ENCODE measurements around the gene UPF1. TPM values are rescaled to one million over a fixed set of nuclear protein-coding genes. Genes with fewer than 3 reads are reported as not detected.

The UPF1 gene
- 57.8 TPM for total RNA-seq

GRCh38 chr19:18831524-18832305 is at the start of gene UPF1:
UPF1 (plus strand) TSS chr19:18831959; CDS start chr19:18832210, 251 bp downstream.
- intact Hi-C loops (cut with DNase I), result no loop called here
- ATAC-seq (peak; percentile 96), DNase-seq (ENCODE audit: low spot score) (peak; percentile 97)

DNA sequence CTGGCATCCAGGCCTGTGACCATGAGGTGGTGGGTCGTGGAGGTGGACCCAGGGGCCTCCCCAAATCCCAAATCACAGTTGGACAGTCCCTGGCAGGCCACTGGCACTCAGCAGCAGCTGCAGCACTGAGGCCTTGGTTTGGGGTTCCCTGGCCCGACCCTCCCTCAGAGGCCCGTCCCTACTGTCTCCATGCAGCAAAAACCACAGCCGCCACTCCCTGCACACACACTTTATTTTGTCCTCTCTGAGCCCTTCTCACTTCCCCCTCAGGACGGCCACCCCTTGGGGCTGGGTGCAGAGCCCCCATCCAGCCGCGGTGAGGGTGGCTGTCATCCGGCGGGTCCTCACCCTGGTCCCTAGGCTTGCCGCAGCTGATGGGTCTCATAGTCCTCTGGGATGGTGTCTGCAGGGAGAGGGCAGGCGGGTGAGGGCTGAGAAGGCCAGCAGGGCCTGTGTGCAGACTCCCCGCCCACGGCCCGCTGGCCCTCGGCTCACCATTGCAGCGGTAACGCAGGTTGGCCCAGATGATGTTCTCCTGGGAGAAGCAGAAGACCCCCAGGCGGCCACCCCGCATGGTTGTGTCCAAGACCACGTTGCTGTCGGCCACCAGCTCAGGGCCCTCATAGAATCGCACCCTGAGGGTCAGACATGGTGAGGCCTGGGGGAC is 49.1 kb upstream of the UPF1 start:
- ATAC-seq (no peak), DNase-seq (ENCODE audit: low spot score) (no peak)
- intact Hi-C loops (cut with DNase I), result no loop called here

GRCh38 chr19:18783958-18784785 is 47.6 kb upstream of the UPF1 start:
- intact Hi-C loops (cut with DNase I), result no loop called here
- ATAC-seq (no peak), DNase-seq (ENCODE audit: low spot score) (no peak)

DNA sequence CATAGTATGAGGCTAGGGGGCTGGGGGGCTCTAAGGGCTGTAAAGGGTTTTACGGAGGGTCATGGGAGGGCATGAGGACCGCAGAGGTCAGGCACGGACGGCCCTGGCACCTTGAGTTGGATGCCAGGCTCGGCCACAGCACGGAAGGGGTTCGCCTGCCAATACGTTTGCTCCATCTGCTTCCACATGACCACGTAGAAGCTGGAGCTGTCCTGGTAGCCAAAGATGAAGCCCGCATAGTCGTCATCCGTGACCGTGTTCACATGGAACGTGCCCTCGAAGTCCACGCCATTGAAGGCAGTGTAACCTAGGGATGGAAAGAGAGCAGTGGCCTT is 47.0 kb upstream of the UPF1 start:
- intact Hi-C loops (cut with DNase I), result no loop called here
- no peak for DNase-seq (ENCODE audit: low spot score)
- peak; percentile 18 for ATAC-seq

GRCh38 chr19:18785179-18786124 is 46.3 kb upstream of the UPF1 start:
- intact Hi-C loops (cut with DNase I), result no loop called here
- DNase-seq (ENCODE audit: low spot score) (peak; percentile 89), ATAC-seq (peak; percentile 80)

- ATAC-seq (no peak), DNase-seq (ENCODE audit: low spot score) (no peak)
- intact Hi-C loops (cut with DNase I), result no loop called here
These were observed 43.0 kb upstream of the UPF1 start for GRCh38 chr19:18788529-18789421.

DNA sequence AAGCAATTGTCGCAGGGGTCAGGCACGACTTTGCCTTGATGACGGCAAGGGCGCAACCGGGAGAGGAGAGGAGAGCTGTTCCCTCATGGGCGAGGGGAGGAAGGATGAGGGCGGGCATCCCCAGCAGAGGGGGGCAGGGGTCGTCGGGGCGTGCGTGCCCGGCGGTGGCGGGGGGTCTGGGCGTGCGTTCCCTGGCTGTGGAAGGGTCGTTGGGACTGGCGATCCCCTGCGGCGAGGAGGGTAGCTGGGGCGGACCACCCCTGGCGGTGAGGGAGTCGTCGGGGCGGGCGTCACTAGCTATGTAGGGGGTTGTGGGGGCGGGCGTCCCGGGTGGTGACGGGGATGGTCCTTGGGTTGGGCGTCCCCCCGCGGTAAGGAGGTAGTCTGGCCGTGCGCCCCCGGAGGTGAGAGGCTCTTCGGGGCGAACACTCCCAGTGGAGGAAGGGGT is 42.3 kb upstream of the UPF1 start:
- no peak for DNase-seq (ENCODE audit: low spot score)
- intact Hi-C loops (cut with DNase I), result no loop called here
- ATAC-seq, result no peak

DNA sequence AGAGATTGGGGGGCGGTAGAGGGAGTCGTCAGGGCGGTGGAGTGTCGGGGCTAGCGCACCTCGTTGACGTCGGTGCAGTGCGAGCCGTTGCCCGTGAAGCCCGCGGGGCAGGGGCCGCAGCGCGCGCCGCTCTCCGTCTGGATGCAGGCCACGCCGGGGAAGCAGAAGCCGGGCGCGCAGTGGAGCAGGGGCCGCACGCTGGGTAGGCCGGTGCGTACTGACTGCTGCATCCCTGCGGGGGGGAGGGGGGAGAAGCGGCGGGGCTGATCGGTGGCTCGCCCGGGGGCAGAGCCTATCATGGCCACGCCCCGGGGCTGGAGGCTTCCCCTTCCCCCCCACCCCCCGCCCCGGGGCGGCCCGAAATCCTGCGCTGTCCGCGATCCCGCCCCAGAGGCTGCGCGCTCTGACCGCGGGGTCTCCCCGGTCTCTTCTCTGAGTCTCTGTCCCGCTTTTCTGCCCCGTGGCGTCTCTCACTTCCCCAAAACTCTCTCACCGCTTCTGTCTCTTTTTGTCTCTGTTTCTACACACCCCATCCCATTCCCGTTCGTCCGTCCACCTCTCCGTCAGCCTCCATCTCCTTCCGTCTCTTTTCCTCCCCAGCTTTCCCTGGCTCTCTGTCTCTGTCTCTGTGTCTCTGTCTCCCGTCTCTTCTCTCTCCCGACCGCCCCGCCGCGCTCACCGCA is 41.7 kb upstream of the UPF1 start:
- ATAC-seq (no peak), DNase-seq (ENCODE audit: low spot score) (no peak)
- intact Hi-C loops (cut with DNase I), result no loop called here

GRCh38 chr19:18790566-18791314 is 41.0 kb upstream of the UPF1 start, which contains the start of gene COMP:
COMP (minus strand) TSS chr19:18791305; CDS start chr19:18791269, 36 bp downstream.
- DNase-seq (ENCODE audit: low spot score) (no peak), ATAC-seq (no peak)
- intact Hi-C loops (cut with DNase I), result no loop called here

DNA sequence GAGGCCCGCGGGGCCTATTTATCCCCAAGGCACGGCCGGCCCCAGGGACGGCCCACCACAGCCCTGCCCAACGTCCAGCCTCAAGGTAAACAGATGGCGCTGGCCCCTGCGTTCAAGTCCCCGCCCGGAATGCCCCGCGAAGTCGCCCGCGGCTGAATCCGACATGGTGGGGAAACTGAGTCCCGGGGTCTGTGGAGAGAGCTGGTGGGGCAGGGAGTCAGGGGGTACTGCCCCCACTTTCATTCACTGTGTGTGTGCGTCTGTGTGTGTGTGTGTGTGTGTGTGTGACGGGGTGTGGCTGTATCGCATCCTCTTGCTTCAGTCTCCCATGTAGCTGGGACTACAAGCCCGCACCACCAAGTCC is 40.5 kb upstream of the UPF1 start:
- intact Hi-C loops (cut with DNase I), result no loop called here
- ATAC-seq, result no peak
- DNase-seq (ENCODE audit: low spot score), result no peak

GRCh38 chr19:18792661-18793060 is 39.1 kb upstream of the UPF1 start:
- intact Hi-C loops (cut with DNase I), result no loop called here
- ATAC-seq (no peak), DNase-seq (ENCODE audit: low spot score) (no peak)

DNA sequence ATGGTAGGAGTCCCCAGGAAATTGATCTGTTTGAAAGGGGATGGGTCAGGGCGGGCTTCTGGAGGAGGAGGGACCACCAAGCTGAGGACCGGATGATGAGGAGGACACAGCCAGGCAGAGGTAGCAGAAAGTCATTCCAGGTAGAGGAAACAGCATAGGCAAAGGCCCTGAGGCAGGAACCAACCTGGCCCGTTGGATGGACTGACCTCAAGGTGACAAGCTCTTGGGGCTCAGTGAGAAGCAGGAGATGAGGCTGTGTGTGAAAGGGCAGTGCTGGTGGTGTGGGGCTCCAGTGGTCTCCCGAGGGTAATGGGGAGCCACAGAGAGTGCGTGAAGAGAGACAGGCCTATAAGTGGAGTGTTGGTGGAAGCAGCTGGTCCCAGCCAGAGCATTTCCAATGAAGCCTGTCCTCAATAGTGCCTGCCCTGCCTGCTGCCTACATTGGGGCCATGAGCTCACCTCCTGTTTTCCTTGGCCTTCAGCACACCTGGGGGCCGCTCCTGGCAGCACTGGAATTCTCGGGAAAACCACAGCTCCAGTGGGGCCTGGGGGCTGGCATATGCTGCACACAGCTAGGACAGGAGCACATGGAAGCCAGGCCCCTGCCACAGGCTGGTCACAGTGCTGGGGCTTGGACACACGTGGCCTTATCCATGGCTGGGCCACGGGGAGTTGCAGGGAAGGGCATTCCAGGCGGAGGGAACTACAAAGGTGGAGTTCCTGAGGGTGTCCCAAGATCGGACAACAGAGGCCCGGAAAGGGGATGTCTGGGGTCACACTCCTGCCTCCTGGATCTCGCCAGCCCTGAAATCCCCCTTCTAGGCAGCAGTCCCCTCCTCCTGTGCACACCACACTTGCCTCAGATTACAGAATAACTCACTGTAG is 38.4 kb upstream of the UPF1 start:
- DNase-seq (ENCODE audit: low spot score), result no peak
- intact Hi-C loops (cut with DNase I), result no loop called here
- no peak for ATAC-seq

- no peak for DNase-seq (ENCODE audit: low spot score)
- intact Hi-C loops (cut with DNase I), result no loop called here
These were observed 37.8 kb upstream of the UPF1 start for GRCh38 chr19:18794029-18794313.

DNA sequence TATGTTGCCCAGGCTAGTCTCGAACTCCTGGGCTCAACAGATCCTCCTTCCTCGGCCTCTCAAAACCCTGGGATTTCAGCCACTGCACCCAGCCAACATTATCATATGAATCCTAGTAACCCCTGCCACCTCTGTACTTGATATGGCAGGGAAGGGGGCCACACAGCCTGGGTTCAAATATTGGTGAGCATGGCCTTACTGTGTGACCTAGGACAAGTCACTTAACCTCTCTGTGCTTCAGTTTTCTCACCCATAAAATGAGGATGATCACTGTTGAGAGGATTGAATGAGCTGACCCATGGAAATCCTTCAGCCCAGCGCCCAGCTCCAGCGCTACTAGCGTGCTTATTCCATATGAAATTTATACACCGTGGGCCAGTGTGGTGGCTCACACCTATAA is 37.1 kb upstream of the UPF1 start:
- intact Hi-C loops (cut with DNase I), result no loop called here
- ATAC-seq, result no peak
- DNase-seq (ENCODE audit: low spot score), result no peak

More at GRCh38 chr19:18794029-18794313, 37.8 kb upstream of the UPF1 start:
- no peak for ATAC-seq

DNA sequence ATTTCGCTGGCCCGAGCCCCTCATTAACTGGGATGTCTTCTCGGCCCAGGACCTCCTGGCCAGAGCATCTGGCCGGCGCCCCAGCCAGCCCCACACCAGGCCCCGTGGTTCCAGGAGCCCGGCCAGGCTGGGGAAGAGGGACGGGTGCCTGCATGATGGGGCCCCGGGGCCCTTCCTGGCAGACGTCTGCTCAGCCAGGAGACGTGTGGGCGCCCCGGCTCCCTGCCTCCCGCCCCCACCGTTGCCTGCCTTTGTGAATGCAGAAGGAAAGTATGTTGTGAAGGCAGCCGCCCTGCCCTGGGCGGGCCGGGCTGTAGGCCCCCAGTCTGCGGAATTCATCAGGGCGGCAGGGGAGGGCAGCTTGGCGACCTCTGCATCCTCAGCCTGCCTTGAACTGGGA is 36.2 kb upstream of the UPF1 start:
- DNase-seq (ENCODE audit: low spot score), result no peak
- intact Hi-C loops (cut with DNase I), result no loop called here
- ATAC-seq, result peak; percentile 51

GRCh38 chr19:18796239-18796638 is 35.5 kb upstream of the UPF1 start:
- ATAC-seq, result no peak
- intact Hi-C loops (cut with DNase I), result no loop called here
- DNase-seq (ENCODE audit: low spot score), result no peak

Data from sciatic nerve (tissue), 2 donors.